Measurements from ENCODE around the gene CHSY3. TPM values are rescaled to one million over a fixed set of nuclear protein-coding genes. Genes with fewer than 3 reads are reported as not detected.

Gene CHSY3
- total RNA-seq, 4 donors from 2014 or later, result 0.51 to 7.8 (median 2.2) TPM

DNA sequence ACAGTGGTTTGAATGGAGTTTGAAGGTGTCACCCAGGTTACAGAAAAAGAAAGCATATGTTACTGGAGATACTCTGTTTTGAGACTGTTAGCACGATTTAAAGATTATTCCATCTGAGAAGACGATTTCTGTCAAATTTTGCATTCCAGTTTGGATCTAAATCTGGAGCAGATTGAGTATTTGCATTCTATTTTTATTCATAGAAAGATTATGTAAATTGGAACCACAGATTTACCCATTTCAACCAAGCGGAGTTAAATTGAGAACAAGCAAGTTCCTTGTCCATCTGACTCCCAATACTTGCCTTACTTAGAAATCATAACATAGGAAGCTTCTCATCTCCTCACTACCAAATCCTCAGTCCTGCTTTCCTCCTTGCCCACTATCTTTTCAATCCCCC is 255.7 kb downstream of the CHSY3 start:
- in situ Hi-C loops (cut with MboI; ENCODE audit: low sequenced_read_pairs in 4 of 4), result no loop called here
- Histone ChIP-seq H3K9me3 (no peaks in the 10 kb centered on the region), H3K36me3 (no peaks in the 10 kb centered on the region), H3K27ac (no peak overlapping the region), H3K4me1 (peaks cover 0 to 3% of the 10 kb centered on the region in 2 donors), H3K4me3 (no peak overlapping the region), H3K27me3 (no peaks in the 10 kb centered on the region)
- intact Hi-C loops (cut with DNase I; ENCODE audit: low total_unique reads), result no loop called here
- ATAC-seq, result no peak
- DNase-seq, result no peak
- TF ChIP-seq, protein P1, sequence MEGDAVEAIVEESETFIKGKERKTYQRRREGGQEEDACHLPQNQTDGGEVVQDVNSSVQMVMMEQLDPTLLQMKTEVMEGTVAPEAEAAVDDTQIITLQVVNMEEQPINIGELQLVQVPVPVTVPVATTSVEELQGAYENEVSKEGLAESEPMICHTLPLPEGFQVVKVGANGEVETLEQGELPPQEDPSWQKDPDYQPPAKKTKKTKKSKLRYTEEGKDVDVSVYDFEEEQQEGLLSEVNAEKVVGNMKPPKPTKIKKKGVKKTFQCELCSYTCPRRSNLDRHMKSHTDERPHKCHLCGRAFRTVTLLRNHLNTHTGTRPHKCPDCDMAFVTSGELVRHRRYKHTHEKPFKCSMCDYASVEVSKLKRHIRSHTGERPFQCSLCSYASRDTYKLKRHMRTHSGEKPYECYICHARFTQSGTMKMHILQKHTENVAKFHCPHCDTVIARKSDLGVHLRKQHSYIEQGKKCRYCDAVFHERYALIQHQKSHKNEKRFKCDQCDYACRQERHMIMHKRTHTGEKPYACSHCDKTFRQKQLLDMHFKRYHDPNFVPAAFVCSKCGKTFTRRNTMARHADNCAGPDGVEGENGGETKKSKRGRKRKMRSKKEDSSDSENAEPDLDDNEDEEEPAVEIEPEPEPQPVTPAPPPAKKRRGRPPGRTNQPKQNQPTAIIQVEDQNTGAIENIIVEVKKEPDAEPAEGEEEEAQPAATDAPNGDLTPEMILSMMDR (IDR thresholded peaks at IDR 0.05 in 4 of 5, conservative IDR thresholded peaks at IDR 0.05 in 1 of 5), result no peak
- no peak for TF ChIP-seq POLR2A (IDR thresholded peaks at IDR 0.05)

DNA sequence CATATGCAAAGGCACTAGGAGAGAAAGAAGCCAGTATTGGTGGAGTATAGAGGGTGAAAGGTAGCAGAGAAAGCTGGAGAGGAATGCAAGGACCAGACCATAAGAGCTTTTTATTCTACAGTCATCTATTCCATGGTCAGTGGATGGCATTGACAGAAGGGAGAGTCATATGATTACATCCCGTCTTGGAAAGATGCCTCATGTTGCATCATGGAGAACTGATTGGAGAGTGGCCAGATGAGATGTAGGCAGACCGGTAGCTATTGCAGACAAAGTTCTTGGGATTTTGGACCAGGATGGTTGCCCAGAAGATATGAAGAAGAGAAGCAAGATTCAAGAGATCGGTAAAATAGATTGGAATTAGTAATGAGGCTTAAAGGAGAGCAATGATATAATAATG is 260.7 kb downstream of the CHSY3 start:
- ATAC-seq (no peak), DNase-seq (no peak)
- Histone ChIP-seq H3K4me3 (no peak overlapping the region), H3K9me3 (no peaks in the 10 kb centered on the region), H3K4me1 (no peaks in the 10 kb centered on the region), H3K36me3 (no peaks in the 10 kb centered on the region), H3K27me3 (no peaks in the 10 kb centered on the region), H3K27ac (no peak overlapping the region)
- TF ChIP-seq, protein P1 (IDR thresholded peaks at IDR 0.05 in 4 of 5, conservative IDR thresholded peaks at IDR 0.05 in 1 of 5), result no peak
- TF ChIP-seq POLR2A (IDR thresholded peaks at IDR 0.05), result no peak
- in situ Hi-C loops (cut with MboI; ENCODE audit: low sequenced_read_pairs in 4 of 4), result no loop called here
- intact Hi-C loops (cut with DNase I; ENCODE audit: low total_unique reads), result no loop called here

DNA sequence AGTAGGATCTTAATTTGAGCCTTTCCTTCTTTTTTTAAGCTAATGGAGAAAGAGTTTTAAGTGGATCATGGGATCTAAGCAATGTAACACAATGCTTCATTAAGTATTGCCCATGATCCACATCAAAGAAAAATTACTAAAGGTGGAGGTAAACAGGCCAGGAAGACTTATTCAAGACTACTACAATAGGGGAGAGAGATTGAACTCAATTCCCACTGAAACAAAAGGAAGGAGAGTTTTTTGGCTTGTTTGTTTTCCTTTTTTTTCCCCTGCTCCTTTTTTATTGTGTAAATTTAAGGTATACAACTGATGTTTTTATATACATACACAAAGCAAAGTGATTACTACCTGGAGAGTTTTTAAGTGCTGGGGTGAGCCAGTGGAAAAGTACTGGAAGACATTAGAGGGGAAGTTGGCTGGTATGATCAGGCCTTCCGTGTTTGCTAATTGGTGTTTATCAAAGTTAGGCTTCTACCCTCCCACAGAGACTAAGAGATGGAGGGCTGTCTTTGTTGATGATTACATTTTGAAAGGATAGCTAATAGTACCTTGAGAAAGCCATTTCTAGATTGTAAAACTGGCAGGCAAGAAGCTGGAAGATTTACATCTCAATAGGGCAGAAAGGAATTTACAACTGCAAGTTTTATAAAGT is 262.7 kb downstream of the CHSY3 start:
- intact Hi-C loops (cut with DNase I; ENCODE audit: low total_unique reads), result no loop called here
- no peak overlapping the region for H3K4me3 ChIP-seq
- H3K36me3 ChIP-seq, result no peaks in the 10 kb centered on the region
- H3K27ac ChIP-seq, result no peak overlapping the region
- no peaks in the 10 kb centered on the region for H3K27me3 ChIP-seq
- TF ChIP-seq, protein P1 (IDR thresholded peaks at IDR 0.05 in 4 of 5, conservative IDR thresholded peaks at IDR 0.05 in 1 of 5), result no peak
- no peak for TF ChIP-seq POLR2A (IDR thresholded peaks at IDR 0.05)
- in situ Hi-C loops (cut with MboI; ENCODE audit: low sequenced_read_pairs in 4 of 4), result no loop called here
- H3K9me3 ChIP-seq, result no peaks in the 10 kb centered on the region
- no peak for ATAC-seq
- no peaks in the 10 kb centered on the region for H3K4me1 ChIP-seq
- no peak for DNase-seq

DNA sequence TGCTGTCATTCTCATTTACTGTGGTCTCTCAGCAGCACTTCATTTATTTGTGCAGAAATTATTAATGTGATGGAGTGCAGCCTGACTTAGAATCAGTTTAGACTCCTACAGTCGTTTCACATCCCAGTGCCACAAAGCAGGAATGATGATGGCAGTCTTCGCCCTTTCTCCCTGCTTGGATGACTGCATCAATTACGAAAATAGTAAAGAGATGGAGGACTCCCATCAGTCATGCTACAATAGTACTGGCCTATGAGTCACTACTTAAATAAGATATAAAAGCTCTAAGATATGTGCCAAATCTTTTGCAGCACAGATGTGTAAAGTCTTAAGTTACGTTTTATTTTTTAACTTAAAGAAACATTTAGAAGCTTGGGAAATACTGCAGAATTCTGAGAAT is 263.9 kb downstream of the CHSY3 start:
- intact Hi-C loops (cut with DNase I; ENCODE audit: low total_unique reads), result no loop called here
- ATAC-seq (no peak), DNase-seq (no peak)
- H3K9me3 ChIP-seq, result no peaks in the 10 kb centered on the region
- no peaks in the 10 kb centered on the region for H3K27me3 ChIP-seq
- no peak overlapping the region for H3K4me3 ChIP-seq
- H3K36me3 ChIP-seq, result no peaks in the 10 kb centered on the region
- no peaks in the 10 kb centered on the region for H3K4me1 ChIP-seq
- H3K27ac ChIP-seq, result no peak overlapping the region
- TF ChIP-seq, protein P1 (IDR thresholded peaks at IDR 0.05 in 4 of 5, conservative IDR thresholded peaks at IDR 0.05 in 1 of 5), result no peak
- TF ChIP-seq POLR2A (IDR thresholded peaks at IDR 0.05), result no peak
- in situ Hi-C loops (cut with MboI; ENCODE audit: low sequenced_read_pairs in 4 of 4), result no loop called here

DNA sequence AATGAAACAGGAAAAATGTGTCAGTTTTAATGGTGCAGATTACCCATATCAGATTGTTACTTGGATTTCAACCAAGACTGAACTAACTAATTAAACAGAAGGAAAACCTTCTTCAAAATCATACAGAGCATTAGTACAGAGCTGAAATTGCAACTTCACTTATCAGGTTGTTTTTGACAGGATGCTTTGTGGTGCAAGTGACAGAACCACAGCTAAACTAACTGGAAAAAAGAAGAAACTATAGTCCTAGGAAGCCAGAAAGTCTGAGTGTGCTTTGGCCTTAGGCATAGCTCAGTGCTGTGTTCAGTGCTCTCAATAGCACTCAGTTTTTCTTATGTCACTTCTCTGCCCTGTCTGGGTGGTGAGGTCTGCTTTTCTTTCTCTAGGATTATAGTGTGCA is 267.4 kb downstream of the CHSY3 start:
- Histone ChIP-seq H3K4me3 (no peak overlapping the region), H3K27ac (no peak overlapping the region), H3K9me3 (no peaks in the 10 kb centered on the region), H3K27me3 (no peaks in the 10 kb centered on the region), H3K4me1 (no peaks in the 10 kb centered on the region), H3K36me3 (no peaks in the 10 kb centered on the region)
- ATAC-seq (no peak), DNase-seq (no peak)
- TF ChIP-seq, protein P1 (IDR thresholded peaks at IDR 0.05 in 4 of 5, conservative IDR thresholded peaks at IDR 0.05 in 1 of 5), result no peak
- no peak for TF ChIP-seq POLR2A (IDR thresholded peaks at IDR 0.05)
- intact Hi-C loops (cut with DNase I; ENCODE audit: low total_unique reads), result no loop called here
- in situ Hi-C loops (cut with MboI; ENCODE audit: low sequenced_read_pairs in 4 of 4), result no loop called here

All from gastrocnemius medialis (tissue), 4 donors.